SK-N-SH (cell line): ENCODE measurements around the gene ALOX15. TPM values are rescaled to one million over a fixed set of nuclear protein-coding genes. Genes with fewer than 3 reads are reported as not detected.

Experiments
- CHD2 ChIP-seq: fragments of 150-350 bp; IDR thresholded peaks from 2 replicates; pipeline ENCODE4 v1.6.1; 2018; ENCODE audit warnings: low read length; ENCODE audit not compliant: partially characterized antibody
- ELF1 ChIP-seq: IDR thresholded peaks from 2 replicates; pipeline ENCODE4 v1.4.0; 2012
- EP300 ChIP-seq, 2 experiments: IDR thresholded peaks; 2 replicates each; pipeline versions ENCODE4 v1.4.0 to v1.6.1; 2012; ENCODE audit warnings: borderline replicate concordance in 1 of 2, low read depth in 1 of 2, low read length in 1 of 2
- GATA2 ChIP-seq: sonication (generic); formaldehyde crosslinking; IDR thresholded peaks from 2 replicates; pipeline ENCODE4 v1.5.0; 2020; ENCODE audit warnings: mild to moderate bottlenecking, missing genetic modification reagents
- JUND ChIP-seq: IDR thresholded peaks from 2 replicates; pipeline ENCODE4 v1.4.0; 2012
- MXI1 ChIP-seq: IDR thresholded peaks from 2 replicates; pipeline ENCODE4 v1.6.1; 2012; ENCODE audit warnings: mild to moderate bottlenecking, low read depth, low read length, improper control_type of control experiment
- NRF1 ChIP-seq: IDR thresholded peaks from 2 replicates; pipeline ENCODE4 v1.6.1; 2012; ENCODE audit warnings: low read depth, mild to moderate bottlenecking, low read length
- RAD21 ChIP-seq: IDR thresholded peaks from 2 replicates; pipeline ENCODE4 v1.6.1; 2012; ENCODE audit warnings: mild to moderate bottlenecking, low read length
- RCOR1 ChIP-seq: fragments of 150-350 bp; IDR thresholded peaks from 2 replicates; pipeline ENCODE4 v1.6.1; 2017; ENCODE audit warnings: antibody characterized with exemption, low read length
- REST ChIP-seq: IDR thresholded peaks from 2 replicates; pipeline ENCODE4 v1.6.1; 2012; ENCODE audit warnings: mild to moderate bottlenecking, low read depth, low read length, moderate library complexity
- TEAD4 ChIP-seq: IDR thresholded peaks from 2 replicates; pipeline ENCODE4 v1.4.0; 2012; ENCODE audit warnings: mild to moderate bottlenecking, borderline replicate concordance; ENCODE audit not compliant: insufficient read depth
- USF2 ChIP-seq: fragments of 150-350 bp; IDR thresholded peaks from 2 replicates; pipeline ENCODE4 v1.6.1; 2017; ENCODE audit warnings: antibody characterized with exemption, low read length, low read depth, borderline replicate concordance
- ZBTB33 ChIP-seq: IDR thresholded peaks from 2 replicates; pipeline ENCODE4 v1.4.0; 2012; ENCODE audit warnings: low read depth, borderline replicate concordance
- polyA plus RNA-seq, 3 experiments: library from polyadenylated mRNA; depleted of rRNA; stranded (reverse); fragments of >200 nt; gene quantifications; 2 replicates each; pipeline ENCODE4 v1.2.3, GENCODE V29; 2012
- TF ChIP-seq, protein P1 (sequence below): fragments of 200-600 bp; sonication (generic); IDR thresholded peaks from 2 replicates; pipeline ENCODE4 v1.6.1; 2017; ENCODE audit warnings: antibody characterized with exemption, mild to moderate bottlenecking, moderate library complexity

ALOX15 gene
- polyA plus RNA-seq, 1 of the 3 experiments (the other 2 are of a cell fraction): not detected

GRCh38 chr17:4678448-4679026, 37.1 kb upstream of the ALOX15 start (continued):
- TF ChIP-seq REST (no peak), ELF1 (no peak), GATA2 (CRISPR knock-in tag) (peak; percentile 74), TEAD4 (no peak), CHD2 (no peak), ZBTB33 (no peak), RCOR1 (peak; percentile 58; the same call in 1 of the 2 replicates), EP300 (IDR thresholded peaks at IDR 0.05; ENCODE audit: borderline replicate concordance in 1 of 2, low read depth in 1 of 2, low read length in 1 of 2) (peak in 1 of 2 experiments; percentile 61; a peak in 2 of 4 replicates), RAD21 (no peak), NRF1 (no peak), USF2 (no peak), MXI1 (no peak), JUND (peak; percentile 60)
- TF ChIP-seq, protein P1, sequence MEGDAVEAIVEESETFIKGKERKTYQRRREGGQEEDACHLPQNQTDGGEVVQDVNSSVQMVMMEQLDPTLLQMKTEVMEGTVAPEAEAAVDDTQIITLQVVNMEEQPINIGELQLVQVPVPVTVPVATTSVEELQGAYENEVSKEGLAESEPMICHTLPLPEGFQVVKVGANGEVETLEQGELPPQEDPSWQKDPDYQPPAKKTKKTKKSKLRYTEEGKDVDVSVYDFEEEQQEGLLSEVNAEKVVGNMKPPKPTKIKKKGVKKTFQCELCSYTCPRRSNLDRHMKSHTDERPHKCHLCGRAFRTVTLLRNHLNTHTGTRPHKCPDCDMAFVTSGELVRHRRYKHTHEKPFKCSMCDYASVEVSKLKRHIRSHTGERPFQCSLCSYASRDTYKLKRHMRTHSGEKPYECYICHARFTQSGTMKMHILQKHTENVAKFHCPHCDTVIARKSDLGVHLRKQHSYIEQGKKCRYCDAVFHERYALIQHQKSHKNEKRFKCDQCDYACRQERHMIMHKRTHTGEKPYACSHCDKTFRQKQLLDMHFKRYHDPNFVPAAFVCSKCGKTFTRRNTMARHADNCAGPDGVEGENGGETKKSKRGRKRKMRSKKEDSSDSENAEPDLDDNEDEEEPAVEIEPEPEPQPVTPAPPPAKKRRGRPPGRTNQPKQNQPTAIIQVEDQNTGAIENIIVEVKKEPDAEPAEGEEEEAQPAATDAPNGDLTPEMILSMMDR: no peak
